ENCODE results near the gene MDFIC. TPM values are rescaled to one million over a fixed set of nuclear protein-coding genes. Genes with fewer than 3 reads are reported as not detected.
A peak's percentile ranks its signal among the peaks of the same experiment; 100 is the strongest.

MDFIC gene
- total RNA-seq, 1 donor from 2014 or later = 5.4 TPM

DNA sequence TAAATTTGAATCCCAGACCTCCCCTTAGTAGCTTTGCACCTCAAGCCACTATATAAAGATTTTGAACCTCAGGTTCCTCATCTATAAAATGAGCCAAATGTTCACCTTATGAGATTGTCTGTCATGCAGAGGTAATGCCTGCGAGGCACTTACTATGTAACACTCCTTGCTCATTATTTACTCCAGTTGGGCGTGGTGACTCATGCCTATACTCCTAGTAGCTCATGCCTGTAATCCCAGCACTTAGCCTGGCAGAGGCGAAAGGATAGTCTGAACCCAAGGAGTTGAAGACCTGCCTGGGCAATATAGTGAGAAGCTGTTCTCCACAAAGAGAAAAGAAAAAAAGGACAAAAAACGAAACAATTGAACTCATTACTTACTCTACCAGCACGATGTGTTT lies 82.2 kb downstream of the MDFIC start:
- no peak for DNase-seq (ENCODE audit: low spot score, unreplicated experiment)
- Mint-ChIP-seq H3K27me3 (no peaks in the 10 kb centered on the region), H3K9me3 (ENCODE audit: low read depth) (no peaks in the 10 kb centered on the region), H3K27ac (no peak overlapping the region), H3K4me1 (ENCODE audit: low read depth) (peaks cover 5% of the 10 kb centered on the region), H3K4me3 (ENCODE audit: low read depth) (no peak overlapping the region), H3K36me3 (ENCODE audit: insufficient read depth) (no peaks in the 10 kb centered on the region)
- TF ChIP-seq CTCF (IDR thresholded peaks at IDR 0.05; ENCODE audit: unreplicated experiment) = no peak

DNA sequence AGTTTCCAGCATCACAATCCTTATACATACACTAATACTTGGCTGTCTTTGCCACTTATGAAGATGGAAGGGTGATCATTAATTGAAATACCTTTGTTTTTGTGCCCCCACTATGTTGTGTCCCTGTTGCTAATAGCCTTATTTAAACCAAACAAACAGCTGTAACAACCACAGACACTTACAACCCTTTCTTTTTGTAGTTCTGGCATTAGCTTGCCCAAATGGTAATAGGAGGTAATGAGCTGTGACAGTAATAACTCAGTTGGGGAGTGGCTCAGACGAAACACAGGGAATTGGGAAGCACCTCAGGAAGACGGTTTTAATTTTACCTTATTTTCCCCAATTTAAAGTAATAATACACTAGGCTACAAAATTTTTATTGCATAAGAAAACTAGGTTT lies 83.4 kb downstream of the MDFIC start:
- Mint-ChIP-seq H3K36me3 (ENCODE audit: insufficient read depth) (no peaks in the 10 kb centered on the region), H3K9me3 (ENCODE audit: low read depth) (no peaks in the 10 kb centered on the region)

GRCh38 chr7:115005953-115006352 lies 84.1 kb downstream of the MDFIC start:
- H3K4me1 Mint-ChIP-seq (ENCODE audit: low read depth) = peaks cover 5% of the 10 kb centered on the region
- DNase-seq (ENCODE audit: low spot score, unreplicated experiment) = no peak
- no peaks in the 10 kb centered on the region for H3K27me3 Mint-ChIP-seq
- no peak overlapping the region for H3K27ac Mint-ChIP-seq
- TF ChIP-seq CTCF (IDR thresholded peaks at IDR 0.05; ENCODE audit: unreplicated experiment) = no peak
- H3K36me3 Mint-ChIP-seq (ENCODE audit: insufficient read depth) = no peaks in the 10 kb centered on the region
- H3K4me3 Mint-ChIP-seq (ENCODE audit: low read depth) = no peak overlapping the region
- H3K9me3 Mint-ChIP-seq (ENCODE audit: low read depth) = no peaks in the 10 kb centered on the region

More for the DNA sequence above, 83.4 kb downstream of the MDFIC start:
- TF ChIP-seq CTCF (IDR thresholded peaks at IDR 0.05; ENCODE audit: unreplicated experiment) = no peak
- H3K4me1 Mint-ChIP-seq (ENCODE audit: low read depth) = peaks cover 5% of the 10 kb centered on the region
- no peak overlapping the region for H3K27ac Mint-ChIP-seq
- no peaks in the 10 kb centered on the region for H3K27me3 Mint-ChIP-seq
- no peak overlapping the region for H3K4me3 Mint-ChIP-seq (ENCODE audit: low read depth)
- DNase-seq (ENCODE audit: low spot score, unreplicated experiment) = no peak

DNA sequence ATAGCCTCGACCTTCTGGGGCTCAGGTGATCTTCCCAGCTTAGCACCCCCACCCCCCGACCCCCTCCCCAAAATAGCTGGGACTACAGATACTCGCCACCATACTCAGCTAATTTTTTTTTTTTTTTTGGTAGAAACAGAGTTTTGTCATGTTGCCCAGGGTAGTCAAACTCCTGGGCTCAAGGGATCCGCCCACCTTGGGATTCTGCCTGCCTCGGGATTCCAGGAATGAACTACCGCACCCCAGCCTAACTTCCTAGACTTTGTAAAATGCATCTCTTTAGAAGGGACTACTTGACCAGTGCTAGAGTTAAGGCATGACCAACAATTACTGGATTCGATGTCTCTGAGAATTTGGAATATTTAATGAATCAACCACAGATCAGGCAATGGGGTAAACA lies 85.9 kb downstream of the MDFIC start:
- Mint-ChIP-seq H3K36me3 (ENCODE audit: insufficient read depth) (no peaks in the 10 kb centered on the region), H3K9me3 (ENCODE audit: low read depth) (no peaks in the 10 kb centered on the region), H3K27ac (no peak overlapping the region), H3K4me1 (ENCODE audit: low read depth) (peaks cover 5% of the 10 kb centered on the region), H3K4me3 (ENCODE audit: low read depth) (no peak overlapping the region), H3K27me3 (no peaks in the 10 kb centered on the region)
- no peak for TF ChIP-seq CTCF (IDR thresholded peaks at IDR 0.05; ENCODE audit: unreplicated experiment)
- DNase-seq (ENCODE audit: low spot score, unreplicated experiment) = no peak

- no peak for DNase-seq (ENCODE audit: low spot score, unreplicated experiment)
- H3K4me3 Mint-ChIP-seq (ENCODE audit: low read depth) = no peak overlapping the region
- no peaks in the 10 kb centered on the region for H3K36me3 Mint-ChIP-seq (ENCODE audit: insufficient read depth)
- H3K9me3 Mint-ChIP-seq (ENCODE audit: low read depth) = no peaks in the 10 kb centered on the region
- H3K4me1 Mint-ChIP-seq (ENCODE audit: low read depth) = peaks cover 2% of the 10 kb centered on the region
- no peaks in the 10 kb centered on the region for H3K27me3 Mint-ChIP-seq
- TF ChIP-seq CTCF (IDR thresholded peaks at IDR 0.05; ENCODE audit: unreplicated experiment) = no peak
- H3K27ac Mint-ChIP-seq = peak overlapping the region; percentile 24
These were observed 86.7 kb downstream of the MDFIC start for GRCh38 chr7:115008465-115009114.
